Testis (tissue), 2 donors: ENCODE data around the gene PBX1.

ENCODE experiments used
- CTCF ChIP-seq, 3 experiments: fragments of 450-650 bp in 2 of 3; fragments of 200-600 bp in 1 of 3; sonication (generic) in 1 of 3; IDR thresholded peaks; one replicate each; pipeline ENCODE4 v1.5.1; 2016 to 2019; ENCODE audit warnings: antibody characterized with exemption in 3 of 3, mild to moderate bottlenecking in 2 of 3, moderate library complexity in 1 of 3
- POLR2A ChIP-seq: fragments of 450-650 bp; IDR thresholded peaks from one replicate; pipeline ENCODE4 v1.6.1; 2017; ENCODE audit warnings: antibody characterized with exemption, mild to moderate bottlenecking, moderate library complexity

- no peak for TF ChIP-seq POLR2A
- no peak for TF ChIP-seq CTCF (IDR thresholded peaks at IDR 0.05)
Measured at GRCh38 chr1:164601399-164602100, 42.6 kb downstream of the PBX1 start.
